GM20000 (cell line): ENCODE measurements around the gene SUOX.

Experiments
- DNase-seq: peaks from one replicate; pipeline ENCODE4 v3.0.0; 2012; ENCODE audit warnings: low spot score
- CTCF ChIP-seq: IDR thresholded peaks from 2 replicates; pipeline ENCODE4 v1.5.1; 2012; ENCODE audit warnings: mild to moderate bottlenecking, control low read depth; ENCODE audit errors: extremely low read depth, missing control alignments

Gene SUOX

GRCh38 chr12:55996715-55997534 is at the start of gene SUOX:
TSS of gene SUOX (plus strand) at chr12:55997276. CDS start at chr12:56002222, 4,946 bp downstream.
- no peak for TF ChIP-seq CTCF
- peak; percentile 98 for DNase-seq

GRCh38 chr12:55955344-55955743 is 41.7 kb upstream of the SUOX start:
- no peak for TF ChIP-seq CTCF
- DNase-seq: no peak

GRCh38 chr12:55955800-55956508 is 41.1 kb upstream of the SUOX start:
- TF ChIP-seq CTCF: no peak

GRCh38 chr12:55957106-55957859 is 39.8 kb upstream of the SUOX start:
- no peak for DNase-seq
- TF ChIP-seq CTCF: no peak

More at GRCh38 chr12:55955800-55956508, 41.1 kb upstream of the SUOX start:
- DNase-seq: no peak

- no peak for TF ChIP-seq CTCF
- DNase-seq: no peak
These were observed 33.3 kb upstream of the SUOX start for GRCh38 chr12:55963760-55964159.

GRCh38 chr12:55965240-55965639 is 31.8 kb upstream of the SUOX start:
- TF ChIP-seq CTCF: no peak
- DNase-seq: no peak

GRCh38 chr12:55965941-55966407 is 31.1 kb upstream of the SUOX start, which contains the start of gene PMEL:
TSS of gene PMEL (minus strand) at chr12:55966042. CDS start at chr12:55966011, 31 bp downstream.
- TF ChIP-seq CTCF: no peak
- no peak for DNase-seq
